ENCODE results near the gene PSMD13. TPM values are rescaled to one million over a fixed set of nuclear protein-coding genes. Genes with fewer than 3 reads are reported as not detected.
A peak's percentile ranks its signal among the peaks of the same experiment; 100 is the strongest.
"Not testable (repeated sequence)": the region's sequence is repeated elsewhere in the genome, so short reads cannot be mapped to it uniquely, and the experiment has no call there.

Gene PSMD13
- total RNA-seq, 1 experiment from 2014 or later: 179 TPM

- no peak for TF ChIP-seq CTCF (IDR thresholded peaks at IDR 0.05 in 2 of 3, conservative IDR thresholded peaks at IDR 0.05 in 1 of 3; ENCODE audit: borderline replicate concordance in 1 of 3, insufficient read depth in 1 of 3, low read depth in 2 of 3, low read length in 2 of 3)
- no peak for TF ChIP-seq EZH2phosphoT487 (IDR thresholded peaks at IDR 0.05; ENCODE audit: borderline replicate concordance)
- TF ChIP-seq ELF1 (IDR thresholded peaks at IDR 0.05; ENCODE audit: borderline replicate concordance, low read depth): no peak
- TF ChIP-seq EGR1 (IDR thresholded peaks at IDR 0.05; ENCODE audit: low read depth): no peak
Observed at GRCh38 chr11:285894-286220, 49.1 kb downstream of the PSMD13 start (continued).

- CTCF ChIA-PET; H2AFZ ChIP-seq (ENCODE audit: low read depth, low read length, poor library complexity, severe bottlenecking); RAD21 ChIA-PET (ENCODE audit: low non-redundant PET in 1 of 2, low total read pairs in 2 of 2, uncharacterized antibody in 2 of 2, unreplicated experiment in 2 of 2); H3K9me3 ChIP-seq (ENCODE audit: control insufficient read depth in 1 of 2, insufficient read depth in 1 of 2, low read depth in 1 of 2, low read length in 2 of 2); ATAC-seq; H3K36me3 ChIP-seq (ENCODE audit: control insufficient read depth in 1 of 2, insufficient read depth in 2 of 2, low read length in 2 of 2); DNase-seq (ENCODE audit: low read depth, low spot score); H3K79me2 ChIP-seq (ENCODE audit: insufficient read depth, low read length); BruUV-seq (replicated peaks); H3K27me3 ChIP-seq (ENCODE audit: insufficient read depth, low read length); H4K20me1 ChIP-seq (ENCODE audit: insufficient read depth); H3K9me2 ChIP-seq (ENCODE audit: insufficient read depth); POLR2A ChIA-PET: not testable (repeated sequence)
- Histone ChIP-seq H3K4me2 (ENCODE audit: low read length) (peak overlapping the region; percentile 90), H3K4me3 (replicated peaks in 1 of 2; ENCODE audit: low read depth in 1 of 2, low read length in 2 of 2) (peak overlapping the region; percentile 59 to 72; a peak in 2 of 4 replicates), H3K4me1 (ENCODE audit: control insufficient read depth in 1 of 2, insufficient read depth in 2 of 2, low read length in 2 of 2) (peaks cover 14 to 28% of the 10 kb centered on the region in 2 experiments), H3K9ac (ENCODE audit: low read length) (0 out of 2 replicates have a peak overlapping the region, but pooled peaks have one; percentile 76), H3K27ac (ENCODE audit: low read depth, low read length) (peak overlapping the region; percentile 79; the same call in 1 of the 2 replicates)
- intact Hi-C loops (cut with micrococcal nuclease): loop anchor here (5.0 kb wide), 1 partner anchor 50 kb away; the partner anchor contains the start of genes PSMD13 and SIRT3
Observed at GRCh38 chr11:286977-287820, 50.4 kb downstream of the PSMD13 start.

Data from HCT116 (cell line).